Esophagus squamous epithelium (tissue), 4 donors: ENCODE results near the gene GH1.

Experiments
- POLR2A ChIP-seq, 4 donors: fragments of 450-650 bp; IDR thresholded peaks; one replicate each; pipeline ENCODE4 v1.6.1; 2017; ENCODE audit warnings: antibody characterized with exemption in 4 of 4, mild to moderate bottlenecking in 4 of 4, moderate library complexity in 3 of 4
- TF ChIP-seq, protein P1 (sequence below), 6 experiments: fragments of 450-650 bp in 4 of 6; fragments of 200-600 bp in 2 of 6; sonication (generic) in 2 of 6; IDR thresholded peaks; one replicate each; pipeline ENCODE4 v1.5.1; 2016 to 2019; ENCODE audit warnings: antibody characterized with exemption in 6 of 6, mild to moderate bottlenecking in 4 of 6, moderate library complexity in 4 of 6

DNA sequence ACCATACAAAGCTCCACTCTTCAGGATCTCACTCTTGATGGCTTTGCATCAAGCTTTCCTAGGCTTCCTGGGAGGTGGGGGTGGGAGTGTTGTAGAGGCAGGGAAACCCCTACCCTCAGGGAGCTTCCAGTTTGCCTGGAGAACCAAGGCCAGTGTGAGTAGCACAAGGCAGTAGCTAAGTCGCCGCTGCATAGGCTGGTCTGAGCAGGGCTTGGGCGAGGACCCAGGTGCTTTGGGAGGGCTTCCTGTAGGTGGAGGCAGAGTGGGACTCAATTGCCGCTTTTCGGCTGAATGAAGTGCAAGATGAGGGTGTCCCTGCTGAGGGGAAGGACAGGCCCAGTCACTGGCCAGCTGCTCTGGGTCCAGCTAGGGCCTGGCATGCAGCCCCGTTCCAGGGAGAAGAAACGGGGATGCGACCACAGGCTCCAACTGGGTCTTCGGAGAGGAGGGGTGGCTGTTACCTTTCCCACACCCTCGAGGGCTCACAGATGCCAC, 9.6 kb upstream of the GH1 start:
- TF ChIP-seq, protein P1, sequence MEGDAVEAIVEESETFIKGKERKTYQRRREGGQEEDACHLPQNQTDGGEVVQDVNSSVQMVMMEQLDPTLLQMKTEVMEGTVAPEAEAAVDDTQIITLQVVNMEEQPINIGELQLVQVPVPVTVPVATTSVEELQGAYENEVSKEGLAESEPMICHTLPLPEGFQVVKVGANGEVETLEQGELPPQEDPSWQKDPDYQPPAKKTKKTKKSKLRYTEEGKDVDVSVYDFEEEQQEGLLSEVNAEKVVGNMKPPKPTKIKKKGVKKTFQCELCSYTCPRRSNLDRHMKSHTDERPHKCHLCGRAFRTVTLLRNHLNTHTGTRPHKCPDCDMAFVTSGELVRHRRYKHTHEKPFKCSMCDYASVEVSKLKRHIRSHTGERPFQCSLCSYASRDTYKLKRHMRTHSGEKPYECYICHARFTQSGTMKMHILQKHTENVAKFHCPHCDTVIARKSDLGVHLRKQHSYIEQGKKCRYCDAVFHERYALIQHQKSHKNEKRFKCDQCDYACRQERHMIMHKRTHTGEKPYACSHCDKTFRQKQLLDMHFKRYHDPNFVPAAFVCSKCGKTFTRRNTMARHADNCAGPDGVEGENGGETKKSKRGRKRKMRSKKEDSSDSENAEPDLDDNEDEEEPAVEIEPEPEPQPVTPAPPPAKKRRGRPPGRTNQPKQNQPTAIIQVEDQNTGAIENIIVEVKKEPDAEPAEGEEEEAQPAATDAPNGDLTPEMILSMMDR (IDR thresholded peaks at IDR 0.05), result no peak
- TF ChIP-seq POLR2A (IDR thresholded peaks at IDR 0.05), result no peak
